Ishikawa (cell line): ENCODE data around the gene PSME4.

Source experiments
- CEBPB ChIP-seq: IDR thresholded peaks from 2 replicates; pipeline ENCODE4 v1.6.1; 2012
- CREB1 ChIP-seq: IDR thresholded peaks from 2 replicates; pipeline ENCODE4 v1.6.1; 2012; ENCODE audit warnings: low read depth
- EGR1 ChIP-seq: IDR thresholded peaks from 2 replicates; pipeline ENCODE4 v1.6.1; 2012
- EP300 ChIP-seq: IDR thresholded peaks from 2 replicates; pipeline ENCODE4 v1.6.1; 2012; ENCODE audit warnings: borderline replicate concordance
- FOXM1 ChIP-seq: IDR thresholded peaks from 2 replicates; pipeline ENCODE4 v1.6.1; 2012; ENCODE audit warnings: low read depth, borderline replicate concordance
- NFIC ChIP-seq: IDR thresholded peaks from 2 replicates; pipeline ENCODE4 v1.6.1; 2012
- RAD21 ChIP-seq: IDR thresholded peaks from 2 replicates; pipeline ENCODE4 v1.6.1; 2012; ENCODE audit warnings: low read depth
- TAF1 ChIP-seq: IDR thresholded peaks from 2 replicates; pipeline ENCODE4 v1.6.1; 2012; ENCODE audit warnings: low read depth, mild to moderate bottlenecking
- TCF12 ChIP-seq: IDR thresholded peaks from 2 replicates; pipeline ENCODE4 v1.6.1; 2012; ENCODE audit warnings: low read depth
- TEAD4 ChIP-seq: IDR thresholded peaks from 2 replicates; pipeline ENCODE4 v1.6.1; 2012
- USF1 ChIP-seq: IDR thresholded peaks from 2 replicates; pipeline ENCODE4 v1.6.1; 2012
- YY1 ChIP-seq: IDR thresholded peaks from 2 replicates; pipeline ENCODE4 v1.6.1; 2012; ENCODE audit warnings: low read depth
- ZBTB7A ChIP-seq: IDR thresholded peaks from 2 replicates; pipeline ENCODE4 v1.6.1; 2012; ENCODE audit warnings: low read depth
- TF ChIP-seq, protein P1 (sequence below): IDR thresholded peaks from 2 replicates; pipeline ENCODE4 v1.6.1; 2012
- TF ChIP-seq, protein P2 (sequence below): IDR thresholded peaks from 2 replicates; pipeline ENCODE4 v1.6.1; 2012; ENCODE audit warnings: low read depth, mild to moderate bottlenecking

PSME4 gene

DNA sequence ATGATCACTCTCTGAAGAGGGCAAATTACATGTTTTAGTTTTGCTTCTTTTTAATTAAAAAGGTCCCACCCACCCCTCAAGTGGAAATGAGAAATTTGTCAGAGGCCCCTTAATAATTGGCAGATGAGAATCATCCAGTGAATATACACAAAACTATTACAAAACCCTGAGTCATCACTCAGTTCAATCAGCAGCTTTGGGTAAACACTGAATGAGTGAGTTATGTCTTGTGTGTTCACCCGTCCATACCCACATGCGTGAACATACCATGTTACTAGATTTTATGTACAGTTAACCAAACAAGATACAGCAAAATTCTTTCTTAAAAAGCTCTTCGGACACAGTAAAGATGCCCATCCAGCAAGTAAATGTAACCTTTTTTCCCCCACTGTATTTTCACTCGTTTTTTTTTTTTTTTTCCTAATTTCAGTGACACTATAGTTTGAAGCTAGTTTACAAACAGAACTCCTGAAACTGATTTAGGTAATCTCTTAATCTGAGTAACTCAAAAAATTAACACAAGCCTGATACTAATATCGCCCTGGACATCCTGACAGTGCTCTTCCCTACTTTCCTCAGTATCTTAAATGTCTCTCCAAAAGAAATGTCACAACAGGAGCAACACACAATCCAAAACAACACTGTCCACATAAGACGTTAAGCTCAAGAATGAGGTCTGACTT is 1.4 kb downstream of the PSME4 start:
- no peak for TF ChIP-seq USF1
- TF ChIP-seq EP300 = no peak
- no peak for TF ChIP-seq CEBPB
- no peak for TF ChIP-seq TCF12
- TF ChIP-seq EGR1 = no peak
- TF ChIP-seq NFIC = no peak
- no peak for TF ChIP-seq ZBTB7A
- no peak for TF ChIP-seq TEAD4
- TF ChIP-seq, protein P1, sequence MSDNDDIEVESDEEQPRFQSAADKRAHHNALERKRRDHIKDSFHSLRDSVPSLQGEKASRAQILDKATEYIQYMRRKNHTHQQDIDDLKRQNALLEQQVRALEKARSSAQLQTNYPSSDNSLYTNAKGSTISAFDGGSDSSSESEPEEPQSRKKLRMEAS = no peak
- TF ChIP-seq RAD21 = no peak
- TF ChIP-seq CREB1 = no peak
- TF ChIP-seq TAF1 = no peak
- TF ChIP-seq, protein P2, sequence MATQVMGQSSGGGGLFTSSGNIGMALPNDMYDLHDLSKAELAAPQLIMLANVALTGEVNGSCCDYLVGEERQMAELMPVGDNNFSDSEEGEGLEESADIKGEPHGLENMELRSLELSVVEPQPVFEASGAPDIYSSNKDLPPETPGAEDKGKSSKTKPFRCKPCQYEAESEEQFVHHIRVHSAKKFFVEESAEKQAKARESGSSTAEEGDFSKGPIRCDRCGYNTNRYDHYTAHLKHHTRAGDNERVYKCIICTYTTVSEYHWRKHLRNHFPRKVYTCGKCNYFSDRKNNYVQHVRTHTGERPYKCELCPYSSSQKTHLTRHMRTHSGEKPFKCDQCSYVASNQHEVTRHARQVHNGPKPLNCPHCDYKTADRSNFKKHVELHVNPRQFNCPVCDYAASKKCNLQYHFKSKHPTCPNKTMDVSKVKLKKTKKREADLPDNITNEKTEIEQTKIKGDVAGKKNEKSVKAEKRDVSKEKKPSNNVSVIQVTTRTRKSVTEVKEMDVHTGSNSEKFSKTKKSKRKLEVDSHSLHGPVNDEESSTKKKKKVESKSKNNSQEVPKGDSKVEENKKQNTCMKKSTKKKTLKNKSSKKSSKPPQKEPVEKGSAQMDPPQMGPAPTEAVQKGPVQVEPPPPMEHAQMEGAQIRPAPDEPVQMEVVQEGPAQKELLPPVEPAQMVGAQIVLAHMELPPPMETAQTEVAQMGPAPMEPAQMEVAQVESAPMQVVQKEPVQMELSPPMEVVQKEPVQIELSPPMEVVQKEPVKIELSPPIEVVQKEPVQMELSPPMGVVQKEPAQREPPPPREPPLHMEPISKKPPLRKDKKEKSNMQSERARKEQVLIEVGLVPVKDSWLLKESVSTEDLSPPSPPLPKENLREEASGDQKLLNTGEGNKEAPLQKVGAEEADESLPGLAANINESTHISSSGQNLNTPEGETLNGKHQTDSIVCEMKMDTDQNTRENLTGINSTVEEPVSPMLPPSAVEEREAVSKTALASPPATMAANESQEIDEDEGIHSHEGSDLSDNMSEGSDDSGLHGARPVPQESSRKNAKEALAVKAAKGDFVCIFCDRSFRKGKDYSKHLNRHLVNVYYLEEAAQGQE = no peak
- TF ChIP-seq FOXM1 = no peak
- no peak for TF ChIP-seq YY1

- no peak for TF ChIP-seq TEAD4
- no peak for TF ChIP-seq TAF1
- TF ChIP-seq EP300 = no peak
- TF ChIP-seq FOXM1 = no peak
- no peak for TF ChIP-seq NFIC
- TF ChIP-seq, protein P2 = no peak
- TF ChIP-seq ZBTB7A = no peak
- TF ChIP-seq CEBPB = no peak
- TF ChIP-seq EGR1 = no peak
- TF ChIP-seq, protein P1 = no peak
- no peak for TF ChIP-seq USF1
- TF ChIP-seq RAD21 = no peak
- no peak for TF ChIP-seq TCF12
- TF ChIP-seq YY1 = no peak
- TF ChIP-seq CREB1 = no peak
These were observed 5.7 kb downstream of the PSME4 start for GRCh38 chr2:53964987-53965687.

DNA sequence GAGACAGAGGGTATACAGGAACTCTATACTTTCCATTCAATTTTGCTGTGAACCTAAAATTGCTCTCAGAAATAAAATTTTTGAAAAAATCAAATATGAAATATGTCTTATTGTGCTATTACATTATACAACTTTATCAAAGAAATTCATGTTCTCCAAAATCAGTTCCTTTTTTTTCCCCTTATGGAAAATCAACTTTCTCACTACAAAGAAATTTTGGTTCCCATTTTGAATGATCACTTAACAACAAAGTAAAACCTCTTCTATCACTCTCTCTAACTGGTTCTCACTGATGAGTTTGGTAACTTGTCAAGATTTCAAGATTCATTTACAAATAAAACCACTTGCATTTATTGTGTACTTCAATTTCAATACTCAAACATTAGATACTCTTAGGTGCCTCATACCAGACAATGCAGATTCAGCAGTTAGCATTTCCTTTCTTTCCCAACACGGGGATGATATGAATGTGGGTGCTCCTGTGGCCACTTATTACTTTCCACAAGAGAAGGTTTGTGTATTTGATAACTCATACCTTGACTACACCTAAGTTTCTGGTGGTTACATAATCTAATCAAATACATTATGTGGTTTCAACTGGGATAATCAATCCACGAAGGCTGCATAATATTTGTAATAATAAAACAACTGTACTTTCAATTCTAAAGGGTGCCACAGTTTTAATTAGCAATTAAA is 6.4 kb downstream of the PSME4 start:
- TF ChIP-seq CREB1 (no peak), RAD21 (no peak), ZBTB7A (no peak), TCF12 (no peak), CEBPB (no peak), NFIC (no peak), YY1 (no peak), FOXM1 (no peak), TAF1 (no peak), USF1 (no peak), EP300 (no peak), TEAD4 (no peak), EGR1 (no peak)
- TF ChIP-seq, protein P2 = no peak
